Right atrium auricular region (tissue), 2 donors: ENCODE results near the gene MAP4K3. TPM values are rescaled to one million over a fixed set of nuclear protein-coding genes. Genes with fewer than 3 reads are reported as not detected.

ENCODE experiments used
- DNase-seq: peaks from one replicate; pipeline ENCODE4 v3.0.0-alpha.2; 2019; ENCODE audit warnings: low spot score
- H3K27ac ChIP-seq, 2 donors: fragments of 200-600 bp; sonication (generic); 1 replicate in 1 of 2; 2 replicates in 1 of 2; pipeline ENCODE4 v1.5.1; 2016 to 2019
- H3K27me3 ChIP-seq, 2 donors: fragments of 200-600 bp; sonication (generic); one replicate each; pipeline versions ENCODE4 v1.5.1 to v1.6.0; 2017 to 2019
- H3K36me3 ChIP-seq: fragments of 200-600 bp; sonication (generic); one replicate; pipeline ENCODE4 v1.5.1; 2016
- H3K4me1 ChIP-seq, 2 donors: fragments of 200-600 bp; sonication (generic); one replicate each; pipeline versions ENCODE4 v1.5.1 to v1.6.0; 2017 to 2019
- H3K4me3 ChIP-seq, 2 donors: fragments of 200-600 bp; sonication (generic); 1 replicate in 1 of 2; 2 replicates in 1 of 2; pipeline ENCODE4 v1.5.1; 2017 to 2019; ENCODE audit warnings: mild to moderate bottlenecking in 1 of 2, moderate library complexity in 1 of 2
- H3K9me3 ChIP-seq, 2 donors: fragments of 200-600 bp; sonication (generic); one replicate each; pipeline ENCODE4 v1.5.1; 2019
- total RNA-seq, 2 donors: library from RNA; depleted of rRNA; stranded (reverse); fragments of >200 nt; gene quantifications; one replicate each; pipeline ENCODE4 v1.1.0, GENCODE V29; 2016
- TF ChIP-seq, protein P1 (sequence below), 2 donors: fragments of 200-600 bp; sonication (generic); IDR thresholded peaks; one replicate each; pipeline ENCODE4 v1.5.1; 2019; ENCODE audit warnings: antibody characterized with exemption in 2 of 2

MAP4K3 gene
- total RNA-seq, 2 donors from 2014 or later: 26.2 to 28.9 TPM

DNA sequence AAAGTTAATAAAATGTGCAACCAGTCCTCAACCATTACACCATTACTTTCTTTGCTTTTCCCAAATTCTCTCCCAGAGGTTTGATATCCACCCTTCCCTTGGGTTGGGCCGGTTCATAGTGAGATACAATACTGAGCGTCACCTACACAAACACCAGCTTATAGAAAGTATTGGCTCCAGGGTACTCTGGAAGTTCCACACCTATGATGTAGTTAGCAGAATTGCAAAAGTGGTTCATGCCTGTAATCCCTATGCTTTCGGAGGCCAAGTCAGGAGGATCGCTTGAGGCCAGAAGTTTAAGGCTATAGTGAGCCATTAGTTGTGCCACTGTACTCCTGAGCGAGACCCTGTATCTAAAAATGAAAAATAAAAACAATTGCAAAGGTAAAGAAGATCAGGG, 15.3 kb upstream of the MAP4K3 start:
- Histone ChIP-seq H3K4me1 (no peaks in the 10 kb centered on the region), H3K36me3 (peaks cover 13% of the 10 kb centered on the region), H3K27ac (no peak overlapping the region), H3K9me3 (no peaks in the 10 kb centered on the region), H3K4me3 (no peak overlapping the region), H3K27me3 (no peaks in the 10 kb centered on the region)
- DNase-seq: no peak
- TF ChIP-seq, protein P1, sequence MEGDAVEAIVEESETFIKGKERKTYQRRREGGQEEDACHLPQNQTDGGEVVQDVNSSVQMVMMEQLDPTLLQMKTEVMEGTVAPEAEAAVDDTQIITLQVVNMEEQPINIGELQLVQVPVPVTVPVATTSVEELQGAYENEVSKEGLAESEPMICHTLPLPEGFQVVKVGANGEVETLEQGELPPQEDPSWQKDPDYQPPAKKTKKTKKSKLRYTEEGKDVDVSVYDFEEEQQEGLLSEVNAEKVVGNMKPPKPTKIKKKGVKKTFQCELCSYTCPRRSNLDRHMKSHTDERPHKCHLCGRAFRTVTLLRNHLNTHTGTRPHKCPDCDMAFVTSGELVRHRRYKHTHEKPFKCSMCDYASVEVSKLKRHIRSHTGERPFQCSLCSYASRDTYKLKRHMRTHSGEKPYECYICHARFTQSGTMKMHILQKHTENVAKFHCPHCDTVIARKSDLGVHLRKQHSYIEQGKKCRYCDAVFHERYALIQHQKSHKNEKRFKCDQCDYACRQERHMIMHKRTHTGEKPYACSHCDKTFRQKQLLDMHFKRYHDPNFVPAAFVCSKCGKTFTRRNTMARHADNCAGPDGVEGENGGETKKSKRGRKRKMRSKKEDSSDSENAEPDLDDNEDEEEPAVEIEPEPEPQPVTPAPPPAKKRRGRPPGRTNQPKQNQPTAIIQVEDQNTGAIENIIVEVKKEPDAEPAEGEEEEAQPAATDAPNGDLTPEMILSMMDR (IDR thresholded peaks at IDR 0.05): no peak

DNA sequence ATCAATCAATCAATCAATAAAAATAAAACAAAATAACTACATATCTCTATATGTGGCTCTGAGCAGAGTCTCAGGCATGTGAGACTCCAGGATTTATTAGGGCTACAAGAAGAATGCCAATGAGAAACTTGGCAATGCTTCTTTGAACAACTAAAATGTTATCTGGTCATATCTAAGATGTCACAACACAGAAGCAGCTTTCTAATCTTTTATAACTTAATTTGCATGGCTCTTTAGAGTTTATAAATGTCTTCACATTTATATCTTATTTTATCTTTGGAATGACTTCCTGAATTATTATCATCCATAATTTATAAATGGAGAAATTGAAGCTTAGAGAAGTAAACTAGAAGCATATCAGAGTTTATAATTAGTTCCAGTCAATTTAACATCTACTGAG, 14.9 kb upstream of the MAP4K3 start:
- no peaks in the 10 kb centered on the region for H3K9me3 ChIP-seq
- H3K27ac ChIP-seq: no peak overlapping the region
- H3K36me3 ChIP-seq: peaks cover 13% of the 10 kb centered on the region
- no peaks in the 10 kb centered on the region for H3K4me1 ChIP-seq
- H3K4me3 ChIP-seq: no peak overlapping the region
- TF ChIP-seq, protein P1 (IDR thresholded peaks at IDR 0.05): no peak
- no peak for DNase-seq
- H3K27me3 ChIP-seq: no peaks in the 10 kb centered on the region

DNA sequence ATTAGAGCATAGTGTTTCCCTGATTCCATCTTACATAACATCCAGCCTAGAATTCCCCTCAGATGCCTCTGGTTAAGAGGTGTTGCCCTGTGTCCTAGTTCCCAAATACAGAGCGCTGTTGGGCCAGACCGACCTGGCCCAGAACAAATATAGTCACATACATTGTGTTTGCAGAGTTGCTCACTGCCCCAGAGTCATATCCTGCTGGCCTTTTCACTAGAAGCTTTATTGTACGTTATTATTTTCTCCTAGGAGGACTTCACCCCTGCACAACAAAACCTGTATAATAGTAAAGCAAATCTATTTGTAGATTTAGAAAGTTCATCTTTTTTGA, 11.1 kb upstream of the MAP4K3 start:
- no peak for DNase-seq
- Histone ChIP-seq H3K4me1 (no peaks in the 10 kb centered on the region), H3K27ac (no peak overlapping the region), H3K4me3 (no peak overlapping the region), H3K36me3 (peaks cover 5% of the 10 kb centered on the region), H3K27me3 (no peaks in the 10 kb centered on the region), H3K9me3 (no peaks in the 10 kb centered on the region)
- TF ChIP-seq, protein P1 (IDR thresholded peaks at IDR 0.05): no peak

DNA sequence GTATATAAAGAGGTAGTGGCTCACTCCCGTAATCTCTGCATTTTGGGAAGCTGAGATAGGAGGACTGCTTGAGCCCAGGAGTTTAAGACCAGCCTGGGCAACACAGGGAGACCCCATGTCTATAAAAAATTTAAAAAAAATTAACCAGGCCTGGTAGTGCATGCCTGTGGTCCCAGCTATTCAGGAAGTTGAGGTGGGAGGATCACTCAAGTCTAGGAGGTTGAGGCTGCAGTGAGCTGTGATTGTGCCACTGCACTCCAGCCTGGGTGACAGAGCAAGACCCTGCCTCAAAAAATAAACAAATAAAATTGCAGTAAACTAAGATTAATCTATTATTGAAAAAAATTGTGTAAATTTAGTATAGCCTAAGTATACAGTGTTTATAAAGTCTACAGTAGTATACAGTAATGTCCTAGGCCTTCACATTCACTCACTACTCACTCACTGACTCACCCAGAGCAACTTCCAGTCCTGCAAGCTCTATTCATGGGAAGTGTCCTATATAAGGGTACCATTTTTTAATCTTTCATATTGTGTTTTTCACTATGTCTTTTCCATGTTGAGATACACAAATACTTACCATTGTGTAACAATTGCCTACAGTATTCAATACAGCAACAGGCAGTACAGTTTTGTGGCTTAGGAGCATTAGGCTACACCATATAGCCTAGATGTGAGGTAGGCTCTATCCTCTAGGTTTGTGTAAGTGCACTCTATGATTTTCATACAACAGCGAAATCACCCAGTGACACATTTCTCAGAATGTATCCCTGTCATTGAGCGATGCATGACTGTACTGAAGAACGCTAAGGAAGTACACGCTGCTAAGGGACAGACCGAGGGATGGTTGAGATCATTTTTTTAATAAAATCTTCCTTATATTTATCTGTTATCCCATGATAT, 10.4 kb upstream of the MAP4K3 start:
- TF ChIP-seq, protein P1 (IDR thresholded peaks at IDR 0.05): no peak
- no peaks in the 10 kb centered on the region for H3K9me3 ChIP-seq
- H3K36me3 ChIP-seq: peaks cover 5% of the 10 kb centered on the region
- H3K4me3 ChIP-seq: no peak overlapping the region
- H3K4me1 ChIP-seq: no peaks in the 10 kb centered on the region
- H3K27ac ChIP-seq: no peak overlapping the region
- DNase-seq: no peak
- no peaks in the 10 kb centered on the region for H3K27me3 ChIP-seq

DNA sequence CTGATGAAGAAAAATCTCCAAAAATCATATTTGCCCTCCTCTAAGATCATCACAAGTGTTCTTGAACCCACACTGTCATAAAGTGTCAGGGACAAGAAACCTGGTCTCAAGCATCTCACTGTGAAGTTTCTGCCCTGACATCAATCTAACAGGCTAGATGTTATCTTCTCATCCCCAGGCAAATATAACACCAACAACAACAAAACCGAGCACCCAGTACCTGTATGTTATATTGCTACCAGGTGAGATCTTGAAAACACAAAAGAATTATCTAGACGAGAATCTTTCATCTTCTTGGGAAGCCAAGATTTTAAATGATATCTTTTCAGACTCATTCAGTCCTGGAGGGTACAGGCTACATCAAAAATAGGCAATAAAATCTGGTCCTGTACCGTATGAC, 8.8 kb upstream of the MAP4K3 start:
- no peaks in the 10 kb centered on the region for H3K4me1 ChIP-seq
- no peak for DNase-seq
- TF ChIP-seq, protein P1 (IDR thresholded peaks at IDR 0.05): no peak
- H3K27me3 ChIP-seq: no peaks in the 10 kb centered on the region
- no peak overlapping the region for H3K4me3 ChIP-seq
- peaks cover 5% of the 10 kb centered on the region for H3K36me3 ChIP-seq
- no peaks in the 10 kb centered on the region for H3K9me3 ChIP-seq
- no peak overlapping the region for H3K27ac ChIP-seq

DNA sequence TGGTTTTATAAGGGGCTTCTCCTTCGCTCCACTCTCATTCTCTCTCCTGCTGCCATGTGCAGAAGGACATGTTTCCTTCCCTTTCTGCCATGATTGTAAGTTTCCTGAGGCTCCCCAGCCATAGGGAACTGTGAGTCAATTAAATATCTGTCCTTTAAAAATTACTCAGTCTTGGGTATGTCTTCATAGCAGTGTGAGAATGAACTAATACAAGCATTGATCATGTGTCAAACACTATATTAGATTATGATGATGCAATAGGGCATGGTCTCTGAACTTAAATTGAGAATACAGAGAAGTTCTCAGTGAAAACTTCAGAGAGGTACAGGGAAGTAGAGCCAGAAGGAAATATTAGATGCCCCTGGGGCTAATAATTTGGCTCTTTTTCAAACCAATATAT, 5.9 kb upstream of the MAP4K3 start:
- Histone ChIP-seq H3K9me3 (no peaks in the 10 kb centered on the region), H3K4me3 (no peak overlapping the region)
- TF ChIP-seq, protein P1 (IDR thresholded peaks at IDR 0.05): no peak

More for the DNA sequence above, 5.9 kb upstream of the MAP4K3 start:
- no peak for DNase-seq
- Histone ChIP-seq H3K4me1 (peaks cover 0 to 19% of the 10 kb centered on the region in 2 donors), H3K27ac (no peak overlapping the region), H3K36me3 (peaks cover 5% of the 10 kb centered on the region), H3K27me3 (no peaks in the 10 kb centered on the region)
